ENCODE results near the gene NFKBIL1. TPM values are rescaled to one million over a fixed set of nuclear protein-coding genes. Genes with fewer than 3 reads are reported as not detected.
A peak's percentile ranks its signal among the peaks of the same experiment; 100 is the strongest.

The NFKBIL1 gene
- total and polyA plus RNA-seq, 10 of the 15 experiments (the other 5 are each of a cell fraction or from before 2014, with no cell fraction given): 0.19 to 15.1 (median 7.0) TPM

DNA sequence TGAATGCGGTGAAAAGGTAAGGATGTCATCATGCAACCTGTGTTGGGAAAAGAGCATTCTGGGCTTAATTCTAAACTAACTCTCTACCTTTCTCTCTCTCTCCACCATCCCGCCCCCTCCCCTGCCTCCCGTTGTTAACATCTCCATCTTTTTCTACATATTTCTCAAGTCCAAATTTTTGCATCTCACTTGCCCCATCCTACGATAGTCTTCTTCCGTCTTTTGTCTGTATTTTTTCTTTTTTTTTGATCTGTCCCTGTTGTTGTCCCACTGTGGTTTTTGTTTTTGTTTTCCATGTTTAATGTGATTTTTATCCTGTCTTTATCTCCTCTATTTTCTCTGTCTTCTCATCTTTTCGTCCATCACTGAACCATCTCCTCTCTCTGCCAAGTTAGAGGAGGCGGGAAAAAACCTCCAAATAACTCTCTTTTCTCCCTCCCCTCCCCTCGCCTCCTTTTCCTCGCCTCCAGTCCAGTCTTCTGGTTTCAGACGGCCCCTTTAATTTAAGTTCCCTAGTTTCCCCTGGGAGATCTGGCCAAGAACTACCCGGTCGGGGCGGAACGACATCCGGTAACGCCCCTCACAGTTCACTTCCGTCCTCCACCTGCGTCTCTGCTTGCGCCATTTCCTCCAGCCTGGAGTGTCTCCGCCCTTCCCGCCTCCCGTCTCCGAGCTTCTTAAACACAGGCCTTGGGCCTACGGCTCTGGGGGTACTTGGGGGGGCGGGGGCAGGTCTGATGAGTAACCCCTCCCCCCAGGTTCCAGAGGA, at the start of gene NFKBIL1 (continued):
- no peak for TF ChIP-seq ZNF384 (IDR thresholded peaks at IDR 0.05; ENCODE audit: borderline replicate concordance, low read depth, low read length)
- 0 out of 2 replicates have a peak, but pooled peaks have one; percentile 16 for TF ChIP-seq SREBF1 (IDR thresholded peaks at IDR 0.05; ENCODE audit: low read length)
- no peak for TF ChIP-seq BHLHE40 (IDR thresholded peaks at IDR 0.05; ENCODE audit: borderline replicate concordance in 1 of 2, low read depth in 2 of 2, low read length in 1 of 2)
- TF ChIP-seq, protein P1, sequence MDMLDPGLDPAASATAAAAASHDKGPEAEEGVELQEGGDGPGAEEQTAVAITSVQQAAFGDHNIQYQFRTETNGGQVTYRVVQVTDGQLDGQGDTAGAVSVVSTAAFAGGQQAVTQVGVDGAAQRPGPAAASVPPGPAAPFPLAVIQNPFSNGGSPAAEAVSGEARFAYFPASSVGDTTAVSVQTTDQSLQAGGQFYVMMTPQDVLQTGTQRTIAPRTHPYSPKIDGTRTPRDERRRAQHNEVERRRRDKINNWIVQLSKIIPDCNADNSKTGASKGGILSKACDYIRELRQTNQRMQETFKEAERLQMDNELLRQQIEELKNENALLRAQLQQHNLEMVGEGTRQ (IDR thresholded peaks at IDR 0.05; ENCODE audit: borderline replicate concordance, low read depth, low read length): no peak
- no peak for TF ChIP-seq ZNF217 (IDR thresholded peaks at IDR 0.05)
- TF ChIP-seq ZZZ3 (IDR thresholded peaks at IDR 0.05; ENCODE audit: control insufficient read depth, insufficient read length, low read depth): no peak
- TF ChIP-seq, protein P2, sequence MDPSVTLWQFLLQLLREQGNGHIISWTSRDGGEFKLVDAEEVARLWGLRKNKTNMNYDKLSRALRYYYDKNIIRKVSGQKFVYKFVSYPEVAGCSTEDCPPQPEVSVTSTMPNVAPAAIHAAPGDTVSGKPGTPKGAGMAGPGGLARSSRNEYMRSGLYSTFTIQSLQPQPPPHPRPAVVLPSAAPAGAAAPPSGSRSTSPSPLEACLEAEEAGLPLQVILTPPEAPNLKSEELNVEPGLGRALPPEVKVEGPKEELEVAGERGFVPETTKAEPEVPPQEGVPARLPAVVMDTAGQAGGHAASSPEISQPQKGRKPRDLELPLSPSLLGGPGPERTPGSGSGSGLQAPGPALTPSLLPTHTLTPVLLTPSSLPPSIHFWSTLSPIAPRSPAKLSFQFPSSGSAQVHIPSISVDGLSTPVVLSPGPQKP (IDR thresholded peaks at IDR 0.05; ENCODE audit: low read depth, low read length): peak; percentile 82
- TF ChIP-seq FOS (IDR thresholded peaks at IDR 0.05; ENCODE audit: borderline replicate concordance, extremely low read depth, insufficient read length): no peak
- TF ChIP-seq, protein P3, sequence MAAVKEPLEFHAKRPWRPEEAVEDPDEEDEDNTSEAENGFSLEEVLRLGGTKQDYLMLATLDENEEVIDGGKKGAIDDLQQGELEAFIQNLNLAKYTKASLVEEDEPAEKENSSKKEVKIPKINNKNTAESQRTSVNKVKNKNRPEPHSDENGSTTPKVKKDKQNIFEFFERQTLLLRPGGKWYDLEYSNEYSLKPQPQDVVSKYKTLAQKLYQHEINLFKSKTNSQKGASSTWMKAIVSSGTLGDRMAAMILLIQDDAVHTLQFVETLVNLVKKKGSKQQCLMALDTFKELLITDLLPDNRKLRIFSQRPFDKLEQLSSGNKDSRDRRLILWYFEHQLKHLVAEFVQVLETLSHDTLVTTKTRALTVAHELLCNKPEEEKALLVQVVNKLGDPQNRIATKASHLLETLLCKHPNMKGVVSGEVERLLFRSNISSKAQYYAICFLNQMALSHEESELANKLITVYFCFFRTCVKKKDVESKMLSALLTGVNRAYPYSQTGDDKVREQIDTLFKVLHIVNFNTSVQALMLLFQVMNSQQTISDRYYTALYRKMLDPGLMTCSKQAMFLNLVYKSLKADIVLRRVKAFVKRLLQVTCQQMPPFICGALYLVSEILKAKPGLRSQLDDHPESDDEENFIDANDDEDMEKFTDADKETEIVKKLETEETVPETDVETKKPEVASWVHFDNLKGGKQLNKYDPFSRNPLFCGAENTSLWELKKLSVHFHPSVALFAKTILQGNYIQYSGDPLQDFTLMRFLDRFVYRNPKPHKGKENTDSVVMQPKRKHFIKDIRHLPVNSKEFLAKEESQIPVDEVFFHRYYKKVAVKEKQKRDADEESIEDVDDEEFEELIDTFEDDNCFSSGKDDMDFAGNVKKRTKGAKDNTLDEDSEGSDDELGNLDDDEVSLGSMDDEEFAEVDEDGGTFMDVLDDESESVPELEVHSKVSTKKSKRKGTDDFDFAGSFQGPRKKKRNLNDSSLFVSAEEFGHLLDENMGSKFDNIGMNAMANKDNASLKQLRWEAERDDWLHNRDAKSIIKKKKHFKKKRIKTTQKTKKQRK (IDR thresholded peaks at IDR 0.05; ENCODE audit: low read depth, low read length): no peak
- TF ChIP-seq, protein P4, sequence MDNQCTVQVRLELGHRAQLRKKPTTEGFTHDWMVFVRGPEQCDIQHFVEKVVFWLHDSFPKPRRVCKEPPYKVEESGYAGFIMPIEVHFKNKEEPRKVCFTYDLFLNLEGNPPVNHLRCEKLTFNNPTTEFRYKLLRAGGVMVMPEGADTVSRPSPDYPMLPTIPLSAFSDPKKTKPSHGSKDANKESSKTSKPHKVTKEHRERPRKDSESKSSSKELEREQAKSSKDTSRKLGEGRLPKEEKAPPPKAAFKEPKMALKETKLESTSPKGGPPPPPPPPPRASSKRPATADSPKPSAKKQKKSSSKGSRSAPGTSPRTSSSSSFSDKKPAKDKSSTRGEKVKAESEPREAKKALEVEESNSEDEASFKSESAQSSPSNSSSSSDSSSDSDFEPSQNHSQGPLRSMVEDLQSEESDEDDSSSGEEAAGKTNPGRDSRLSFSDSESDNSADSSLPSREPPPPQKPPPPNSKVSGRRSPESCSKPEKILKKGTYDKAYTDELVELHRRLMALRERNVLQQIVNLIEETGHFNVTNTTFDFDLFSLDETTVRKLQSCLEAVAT (IDR thresholded peaks at IDR 0.05): no peak; the same call in 1 of the 2 replicates
- peak; percentile 96 for TF ChIP-seq CREB1 (IDR thresholded peaks at IDR 0.05; ENCODE audit: low read depth)
- TF ChIP-seq SPI1 (IDR thresholded peaks at IDR 0.05; ENCODE audit: borderline replicate concordance, insufficient read depth, low read depth, low read length): peak; percentile 65
- no peak for TF ChIP-seq EZH2 (IDR thresholded peaks at IDR 0.05; ENCODE audit: borderline replicate concordance, control insufficient read depth, low read depth, low read length)
- TF ChIP-seq MXI1 (IDR thresholded peaks at IDR 0.05; ENCODE audit: low read depth, low read length): 0 out of 2 replicates have a peak, but pooled peaks have one; percentile 53
- no peak for TF ChIP-seq SMAD1 (IDR thresholded peaks at IDR 0.05; ENCODE audit: low read depth, partially characterized antibody)
- TF ChIP-seq DPF2 (IDR thresholded peaks at IDR 0.05): no peak
- peak; percentile 62 for TF ChIP-seq IKZF1 (conservative IDR thresholded peaks at IDR 0.05)
- TF ChIP-seq ESRRA (IDR thresholded peaks at IDR 0.05; ENCODE audit: low read length): peak; percentile 58
- no peak; the same call in 1 of the 2 replicates for TF ChIP-seq CBFB (IDR thresholded peaks at IDR 0.05; ENCODE audit: low read depth)
- TF ChIP-seq EGR1 (IDR thresholded peaks at IDR 0.05; ENCODE audit: borderline replicate concordance in 1 of 2, low read depth in 2 of 2, low read length in 2 of 2): 0 out of 3 replicates have a peak, but pooled peaks of 1 of the 2 experiments have one; percentile 25
